Peyer's patch (tissue), 4 donors: ENCODE data around the gene KRI1.

Experiments used
- CTCF ChIP-seq, 6 experiments: fragments of 450-650 bp in 4 of 6; fragments of 200-600 bp in 2 of 6; sonication (generic) in 1 of 6; IDR thresholded peaks; one replicate each; pipeline ENCODE4 v1.5.1; 2017 to 2019; ENCODE audit warnings: antibody characterized with exemption in 6 of 6, mild to moderate bottlenecking in 3 of 6, moderate library complexity in 1 of 6
- POLR2A ChIP-seq, 2 donors: fragments of 450-650 bp; IDR thresholded peaks; one replicate each; pipeline ENCODE4 v1.5.1; 2017; ENCODE audit warnings: antibody characterized with exemption in 2 of 2, mild to moderate bottlenecking in 2 of 2, moderate library complexity in 2 of 2

GRCh38 chr19:10560154-10560553 lies 5.7 kb downstream of the KRI1 start:
- TF ChIP-seq CTCF (IDR thresholded peaks at IDR 0.05) (no peak), POLR2A (IDR thresholded peaks at IDR 0.05) (no peak)
